K562 (cell line): ENCODE results near the gene CALM1. TPM values are rescaled to one million over a fixed set of nuclear protein-coding genes. Genes with fewer than 3 reads are reported as not detected.

Experiments used
- FOXA3 ChIP-seq, 2 experiments: fragments of 450-650 bp in 1 of 2; sonication (generic) in 1 of 2; formaldehyde crosslinking; IDR thresholded peaks in 1 of 2; conservative IDR thresholded peaks in 1 of 2; 2 replicates each; pipeline versions ENCODE4 v1.4.0 to v1.8.0; 2020 to 2022; ENCODE audit warnings: mild to moderate bottlenecking in 2 of 2, missing genetic modification reagents in 1 of 2
- GTF2B ChIP-seq: IDR thresholded peaks from 2 replicates; pipeline ENCODE4 v1.6.1; 2011; ENCODE audit not compliant: insufficient read length; ENCODE audit errors: extremely low read depth
- HMGXB4 ChIP-seq: sonication (generic); formaldehyde crosslinking; IDR thresholded peaks from 2 replicates; pipeline ENCODE4 v1.8.1; 2023; ENCODE audit warnings: mild to moderate bottlenecking, missing genetic modification reagents
- ZBTB11 ChIP-seq, 3 experiments: fragments of 200-800 bp in 1 of 3; fragments of 250-450 bp in 1 of 3; fragments of 450-650 bp in 1 of 3; sonication (Bioruptor Pico) in 1 of 3; sonication (Bioruptor generic) in 1 of 3; formaldehyde crosslinking in 1 of 3; IDR thresholded peaks; 2 replicates each; pipeline versions ENCODE4 v1.6.1 to v1.8.0; 2016 to 2022; ENCODE audit warnings: mild to moderate bottlenecking in 2 of 3, missing genetic modification characterization in 2 of 3, missing compliant biosample characterization in 1 of 3, moderate library complexity in 1 of 3
- ZHX1 ChIP-seq: fragments of 150-350 bp; conservative IDR thresholded peaks from 2 replicates; pipeline ENCODE4 v1.6.1; 2014; ENCODE audit warnings: low read length
- polyA plus RNA-seq, 8 experiments: library from polyadenylated mRNA; depleted of rRNA in 4 of 8; stranded (reverse) in 5 of 8; unstranded in 3 of 8; fragments of >200 nt; fragmentation: Nextera tagmentation in 2 of 8; fragmentation: Illumina TruSeq in 1 of 8; extraction: Ambion mirVana in 2 of 8; extraction: Trizol in 1 of 8; gene quantifications; 2 replicates each; pipeline versions ENCODE4 v1.2.1 to v1.2.3, GENCODE V29; 2011 to 2014; ENCODE audit warnings: inconsistent platforms in 1 of 8, missing spikeins in 1 of 8
- total RNA-seq, 7 experiments: library from RNA; depleted of rRNA in 6 of 7; stranded (reverse); fragments of >200 nt in 6 of 7; fragmentation: Illumina TruSeq in 2 of 7; extraction: Trizol in 2 of 7; gene quantifications; 2 replicates each; pipeline versions ENCODE4 v1.2.1 to v1.2.3, GENCODE V29; 2011 to 2021; ENCODE audit warnings: low replicate concordance in 1 of 7

Gene CALM1
- total and polyA plus RNA-seq, 9 of the 15 experiments (the other 6 are each of a cell fraction or from before 2014, with no cell fraction given): 48.0 to 269 (median 158) TPM

GRCh38 chr14:90421632-90422020 is 24.8 kb downstream of the CALM1 start (continued):
- TF ChIP-seq GTF2B (no peak), ZBTB11 (CRISPR knock-in tag; IDR thresholded peaks at IDR 0.05) (no peak), FOXA3 (CRISPR knock-in tag; conservative IDR thresholded peaks at IDR 0.05 in 1 of 2, IDR thresholded peaks at IDR 0.05 in 1 of 2) (no peak), HMGXB4 (CRISPR knock-in tag) (no peak), ZHX1 (no peak)
- TF ChIP-seq, all 486 proteins: peak for 0
